ENCODE results near the gene RASSF10. TPM values are rescaled to one million over a fixed set of nuclear protein-coding genes. Genes with fewer than 3 reads are reported as not detected.
"Not testable (repeated sequence)": the region's sequence is repeated elsewhere in the genome, so short reads cannot be mapped to it uniquely, and the experiment has no call there.

Gene RASSF10
- total and polyA plus RNA-seq, 2 experiments from 2014 or later: not detected

GRCh38 chr11:13039126-13039525, 30.0 kb downstream of the RASSF10 start:
- in situ Hi-C loops (cut with MboI): no loop called here
- no peak for DNase-seq
- no peak for TF ChIP-seq EZH2 (IDR thresholded peaks at IDR 0.05; ENCODE audit: insufficient read depth, poor library complexity, severe bottlenecking)
- no peak for TF ChIP-seq EZH2phosphoT487 (IDR thresholded peaks at IDR 0.05; ENCODE audit: insufficient read depth, low read depth)
- no peak overlapping the region for H3K4me2 ChIP-seq (ENCODE audit: unreplicated experiment)
- H3K9me2 ChIP-seq (ENCODE audit: insufficient read depth): 0 out of 2 replicates have a peak, but pooled peaks cover 4% of the 10 kb centered on the region
- WGBS, 2 experiments (ENCODE audit: low coverage in 1 of 2, low lambda C conversion rate in 2 of 2, missing lambda C conversion rate in 2 of 2): 77 to 78% methylated on average over 5 of the region's 5 CpGs
- H4K20me1 ChIP-seq (ENCODE audit: insufficient read depth): no peaks in the 10 kb centered on the region
- H3K4me3 ChIP-seq: no peak overlapping the region
- no peaks in the 10 kb centered on the region for H3K79me2 ChIP-seq (ENCODE audit: insufficient read depth)
- no peak overlapping the region for H3K27ac ChIP-seq
- no peaks in the 10 kb centered on the region for H3K9me3 ChIP-seq (ENCODE audit: low read depth)
- peaks cover 20% of the 10 kb centered on the region; the same call in 1 of the 2 replicates for H3K27me3 ChIP-seq (replicated peaks; ENCODE audit: insufficient read depth)
- H3K36me3 ChIP-seq (ENCODE audit: low read depth): no peaks in the 10 kb centered on the region
- no peak overlapping the region for H3K9ac ChIP-seq
- 0 out of 2 replicates have a peak, but pooled peaks cover 4% of the 10 kb centered on the region for H3F3A ChIP-seq (ENCODE audit: insufficient read depth)
- H3K4me1 ChIP-seq (ENCODE audit: insufficient read depth): no peaks in the 10 kb centered on the region
- no peak overlapping the region for H2AFZ ChIP-seq

- in situ Hi-C loops (cut with MboI): no loop called here
- DNase-seq: no peak
- H3K9ac ChIP-seq: no peak overlapping the region
- 52 to 62% methylated on average over 4 of the region's 4 CpGs for WGBS, 2 experiments (ENCODE audit: low coverage in 1 of 2, low lambda C conversion rate in 2 of 2, missing lambda C conversion rate in 2 of 2)
- H3K79me2 ChIP-seq (ENCODE audit: insufficient read depth): no peaks in the 10 kb centered on the region
- H2AFZ ChIP-seq: no peak overlapping the region
- no peak overlapping the region for H3K4me2 ChIP-seq (ENCODE audit: unreplicated experiment)
- no peaks in the 10 kb centered on the region for H4K20me1 ChIP-seq (ENCODE audit: insufficient read depth)
- H3K9me3 ChIP-seq (ENCODE audit: low read depth): no peaks in the 10 kb centered on the region
- H3K9me2 ChIP-seq (ENCODE audit: insufficient read depth): 0 out of 2 replicates have a peak, but pooled peaks cover 4% of the 10 kb centered on the region
- 0 out of 2 replicates have a peak, but pooled peaks cover 4% of the 10 kb centered on the region for H3F3A ChIP-seq (ENCODE audit: insufficient read depth)
- H3K4me3 ChIP-seq: no peak overlapping the region
- peaks cover 18% of the 10 kb centered on the region; the same call in 1 of the 2 replicates for H3K27me3 ChIP-seq (replicated peaks; ENCODE audit: insufficient read depth)
- no peak overlapping the region for H3K27ac ChIP-seq
- no peaks in the 10 kb centered on the region for H3K36me3 ChIP-seq (ENCODE audit: low read depth)
- no peak for TF ChIP-seq EZH2phosphoT487 (IDR thresholded peaks at IDR 0.05; ENCODE audit: insufficient read depth, low read depth)
- no peaks in the 10 kb centered on the region for H3K4me1 ChIP-seq (ENCODE audit: insufficient read depth)
Observed at GRCh38 chr11:13040969-13041561, 31.9 kb downstream of the RASSF10 start.

- no peaks in the 10 kb centered on the region for H4K20me1 ChIP-seq (ENCODE audit: insufficient read depth)
- H3K36me3 ChIP-seq (ENCODE audit: low read depth): no peaks in the 10 kb centered on the region
- H3K9ac ChIP-seq: no peak overlapping the region
- no peak overlapping the region for H3K27ac ChIP-seq
- in situ Hi-C loops (cut with MboI): no loop called here
- WGBS, 2 experiments (ENCODE audit: low coverage in 1 of 2, low lambda C conversion rate in 2 of 2, missing lambda C conversion rate in 2 of 2): 45 to 53% methylated on average over 5 of the region's 5 CpGs
- no peak for DNase-seq
- no peak overlapping the region for H3K4me2 ChIP-seq (ENCODE audit: unreplicated experiment)
- 0 out of 2 replicates have a peak, but pooled peaks cover 2% of the 10 kb centered on the region for H3F3A ChIP-seq (ENCODE audit: insufficient read depth)
- TF ChIP-seq EZH2phosphoT487 (IDR thresholded peaks at IDR 0.05; ENCODE audit: insufficient read depth, low read depth): no peak
- no peak for TF ChIP-seq EZH2 (IDR thresholded peaks at IDR 0.05; ENCODE audit: insufficient read depth, poor library complexity, severe bottlenecking)
- H3K79me2 ChIP-seq (ENCODE audit: insufficient read depth): no peaks in the 10 kb centered on the region
- H3K27me3 ChIP-seq (replicated peaks; ENCODE audit: insufficient read depth): peaks cover 12% of the 10 kb centered on the region
- H3K4me3 ChIP-seq: no peak overlapping the region
- H3K4me1 ChIP-seq (ENCODE audit: insufficient read depth): no peaks in the 10 kb centered on the region
- H3K9me2 ChIP-seq (ENCODE audit: insufficient read depth): 0 out of 2 replicates have a peak, but pooled peaks cover under 1% of the 10 kb centered on the region
- H2AFZ ChIP-seq: no peak overlapping the region
- H3K9me3 ChIP-seq (ENCODE audit: low read depth): no peaks in the 10 kb centered on the region
Observed at GRCh38 chr11:13042873-13043342, 33.8 kb downstream of the RASSF10 start.

- H4K20me1 ChIP-seq (ENCODE audit: insufficient read depth): no peaks in the 10 kb centered on the region
- no peak overlapping the region for H3K9ac ChIP-seq
- no peaks in the 10 kb centered on the region for H3F3A ChIP-seq (ENCODE audit: insufficient read depth)
- H3K9me3 ChIP-seq (ENCODE audit: low read depth): no peaks in the 10 kb centered on the region
- peaks cover 12% of the 10 kb centered on the region for H3K27me3 ChIP-seq (replicated peaks; ENCODE audit: insufficient read depth)
- no peak overlapping the region for H3K27ac ChIP-seq
- no peaks in the 10 kb centered on the region for H3K9me2 ChIP-seq (ENCODE audit: insufficient read depth)
- no peak overlapping the region for H2AFZ ChIP-seq
- DNase-seq: no peak
- no peak overlapping the region for H3K4me2 ChIP-seq (ENCODE audit: unreplicated experiment)
- no peak overlapping the region for H3K4me3 ChIP-seq
- in situ Hi-C loops (cut with MboI): no loop called here
- H3K36me3 ChIP-seq (ENCODE audit: low read depth): no peaks in the 10 kb centered on the region
- no peaks in the 10 kb centered on the region for H3K79me2 ChIP-seq (ENCODE audit: insufficient read depth)
- TF ChIP-seq EZH2 (IDR thresholded peaks at IDR 0.05; ENCODE audit: insufficient read depth, poor library complexity, severe bottlenecking) (no peak), EZH2phosphoT487 (IDR thresholded peaks at IDR 0.05; ENCODE audit: insufficient read depth, low read depth) (no peak)
- H3K4me1 ChIP-seq (ENCODE audit: insufficient read depth): no peaks in the 10 kb centered on the region
- 41 to 54% methylated on average over 4 of the region's 4 CpGs for WGBS, 2 experiments (ENCODE audit: low coverage in 1 of 2, low lambda C conversion rate in 2 of 2, missing lambda C conversion rate in 2 of 2)
Observed at GRCh38 chr11:13043912-13044628, 35.0 kb downstream of the RASSF10 start.

GRCh38 chr11:13045089-13045488, 36.0 kb downstream of the RASSF10 start:
- peaks cover 12% of the 10 kb centered on the region for H3K27me3 ChIP-seq (replicated peaks; ENCODE audit: insufficient read depth)
- WGBS, 2 experiments (ENCODE audit: low coverage in 1 of 2, low lambda C conversion rate in 2 of 2, missing lambda C conversion rate in 2 of 2): 66 to 72% methylated on average over 8 of the region's 8 CpGs
- H4K20me1 ChIP-seq (ENCODE audit: insufficient read depth); H3K4me1 ChIP-seq (ENCODE audit: insufficient read depth); H3K27ac ChIP-seq; DNase-seq; H3K9me3 ChIP-seq (ENCODE audit: low read depth); H2AFZ ChIP-seq; H3K4me3 ChIP-seq; H3K36me3 ChIP-seq (ENCODE audit: low read depth); H3K9ac ChIP-seq; H3K4me2 ChIP-seq (ENCODE audit: unreplicated experiment); H3F3A ChIP-seq (ENCODE audit: insufficient read depth); in situ Hi-C loops (cut with MboI); H3K79me2 ChIP-seq (ENCODE audit: insufficient read depth); H3K9me2 ChIP-seq (ENCODE audit: insufficient read depth): not testable (repeated sequence)

Measured in GM23248 (cell line).